Renal pelvis (tissue), 4 donors: ENCODE results near the gene COBLL1. TPM values are rescaled to one million over a fixed set of nuclear protein-coding genes. Genes with fewer than 3 reads are reported as not detected.

Experiments
- DNase-seq: peaks from one replicate; pipeline ENCODE4 v3.0.0-alpha.2; 2013
- polyA plus RNA-seq, 3 donors: library from polyadenylated mRNA; unstranded; fragments of 120-200 nt; gene quantifications; one replicate each; pipeline ENCODE4 v1.2.1, GENCODE V29; 2013; ENCODE audit not compliant: insufficient read length in 3 of 3

COBLL1 gene
- polyA plus RNA-seq, 3 donors: 103 to 160 (median 119) TPM

DNA sequence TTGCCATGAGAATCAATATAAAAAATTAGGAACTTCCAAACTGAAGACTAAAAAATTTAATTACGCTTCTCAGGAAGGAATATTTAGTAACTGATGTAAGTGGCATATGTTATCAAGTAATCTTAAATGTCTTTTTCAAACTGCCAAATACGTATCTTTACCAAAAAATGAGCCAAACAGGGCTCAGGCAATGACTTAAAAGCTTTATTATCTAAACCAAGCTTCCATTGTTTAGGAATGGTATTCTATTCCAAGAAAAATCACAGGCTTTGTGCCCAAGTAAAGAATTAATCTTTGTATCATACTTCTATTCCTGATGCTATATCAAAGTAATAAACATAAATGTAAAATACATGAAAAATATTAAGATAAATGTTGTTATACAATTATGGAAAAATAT is 148.7 kb downstream of the COBLL1 start:
- no peak for DNase-seq

DNA sequence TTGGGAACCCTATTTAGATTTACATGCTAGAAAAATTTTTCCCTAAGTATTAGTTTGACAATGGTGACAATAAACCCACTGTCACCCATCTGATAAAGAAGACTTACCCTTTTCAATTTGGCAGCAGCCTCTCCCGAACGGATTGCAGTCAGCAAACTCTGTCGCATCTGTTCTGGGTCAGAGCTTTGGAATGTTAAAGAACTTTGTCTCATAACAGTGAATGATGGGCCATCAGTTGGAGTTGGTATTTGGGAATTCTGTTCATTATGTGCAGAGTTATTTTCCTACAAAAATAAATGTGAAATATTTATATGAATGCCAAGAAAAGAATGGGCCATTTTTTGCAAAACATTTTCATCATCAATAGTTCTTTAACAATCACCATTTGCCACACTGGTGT is 149.5 kb downstream of the COBLL1 start:
- no peak for DNase-seq

GRCh38 chr2:164691346-164691887 is 150.2 kb downstream of the COBLL1 start:
- no peak for DNase-seq

DNA sequence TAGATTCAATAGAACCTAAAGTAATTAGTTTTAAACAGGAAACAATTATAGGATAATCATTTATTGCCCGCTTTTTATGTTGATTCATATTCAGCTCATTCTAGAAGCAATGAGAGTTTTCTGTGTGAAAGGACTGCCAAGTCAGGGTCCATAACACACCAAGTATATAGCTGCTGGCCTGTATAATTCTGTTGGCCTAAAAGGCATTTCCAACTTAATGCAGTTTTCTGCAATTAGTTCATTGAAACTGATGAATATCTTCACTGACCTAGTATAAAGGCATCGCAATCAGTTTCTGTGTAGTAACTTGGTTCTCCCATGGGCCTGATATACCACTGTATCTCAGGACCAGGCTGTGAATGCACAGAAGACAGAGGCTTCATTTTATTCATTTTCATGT is 151.3 kb downstream of the COBLL1 start:
- DNase-seq: no peak

DNA sequence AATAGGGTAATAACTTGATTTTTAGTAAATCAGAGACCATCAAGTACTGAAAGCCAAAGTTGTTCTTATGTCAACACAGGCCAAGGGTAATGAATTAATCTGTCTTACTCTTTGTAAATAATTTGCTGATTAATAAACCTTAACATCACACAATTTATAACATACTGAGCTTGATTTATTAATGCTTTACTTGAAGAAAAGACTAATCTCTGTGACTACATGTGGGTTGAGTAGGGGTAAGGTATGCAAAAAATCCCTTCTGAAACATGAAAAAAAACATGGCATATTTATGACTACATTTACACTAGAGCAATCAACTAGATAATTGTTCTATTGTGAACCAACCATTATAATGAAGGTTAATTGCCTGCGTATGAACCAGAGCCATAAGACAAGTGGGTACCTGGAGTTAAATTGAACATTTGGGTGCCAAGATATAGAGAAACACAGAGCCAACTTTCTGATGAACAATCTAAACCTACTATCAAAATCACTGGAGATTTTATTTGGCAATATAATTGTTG is 152.7 kb downstream of the COBLL1 start:
- DNase-seq: peak; percentile 38

DNA sequence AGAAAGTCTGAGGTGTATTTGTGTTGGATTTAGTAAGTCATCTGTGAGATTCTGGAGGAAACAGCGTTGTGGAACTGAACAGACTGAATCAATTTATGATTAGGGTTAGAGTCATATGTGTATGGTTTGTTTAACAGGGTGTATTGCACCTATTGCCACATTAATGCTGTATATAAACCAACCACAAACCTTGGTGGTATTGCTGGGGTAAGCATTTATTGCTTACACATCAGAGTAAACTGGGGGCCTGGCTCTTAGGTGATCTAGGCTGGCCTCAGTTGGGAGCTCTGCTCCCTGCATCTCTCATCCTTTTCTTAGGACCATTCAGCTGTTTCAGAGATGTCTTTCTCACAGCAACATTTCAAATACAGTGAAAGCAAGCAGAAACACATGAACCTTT is 160.6 kb downstream of the COBLL1 start:
- DNase-seq: no peak

DNA sequence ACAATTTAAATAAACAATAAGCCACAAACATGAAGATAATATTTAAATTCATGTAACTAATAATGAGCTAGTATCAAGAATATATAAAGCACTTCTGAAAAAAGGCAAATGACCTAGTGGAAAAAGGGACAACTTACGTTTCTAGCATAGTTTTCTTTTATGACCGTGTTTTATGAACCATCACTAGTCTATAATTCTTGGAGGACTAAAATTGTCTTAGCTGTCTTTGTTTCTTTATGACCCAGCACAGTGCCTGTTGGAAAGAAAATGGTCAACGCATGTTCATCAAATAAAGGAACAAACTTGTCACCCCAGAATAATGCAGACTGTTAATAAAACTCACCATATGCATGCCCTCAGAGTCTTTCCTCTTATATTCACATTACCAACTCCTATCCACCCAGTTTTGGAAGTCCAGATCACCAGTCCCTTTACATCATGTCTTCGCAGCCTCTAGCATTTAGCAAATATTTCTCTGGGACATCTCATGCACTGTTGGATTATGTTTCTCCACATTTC is 162.9 kb downstream of the COBLL1 start:
- DNase-seq: peak; percentile 60

DNA sequence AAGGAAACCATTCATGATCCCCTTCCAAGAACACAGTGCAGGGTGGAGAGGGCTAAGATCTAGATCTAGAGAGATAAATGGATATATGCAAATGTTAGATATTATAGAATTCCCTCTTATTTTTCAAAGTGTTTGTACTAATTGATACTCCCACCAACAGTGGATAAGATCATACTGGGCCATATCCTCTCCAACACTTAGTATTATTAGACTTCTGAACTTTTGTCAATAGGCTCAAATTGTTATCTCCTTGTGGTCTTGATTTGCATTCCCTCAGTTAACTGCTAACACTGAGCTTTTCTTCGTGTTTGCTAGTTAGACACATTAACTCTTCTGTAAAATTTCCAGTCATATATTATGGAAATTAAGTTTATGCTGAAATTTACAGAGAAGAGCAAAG is 163.9 kb downstream of the COBLL1 start:
- DNase-seq: no peak

DNA sequence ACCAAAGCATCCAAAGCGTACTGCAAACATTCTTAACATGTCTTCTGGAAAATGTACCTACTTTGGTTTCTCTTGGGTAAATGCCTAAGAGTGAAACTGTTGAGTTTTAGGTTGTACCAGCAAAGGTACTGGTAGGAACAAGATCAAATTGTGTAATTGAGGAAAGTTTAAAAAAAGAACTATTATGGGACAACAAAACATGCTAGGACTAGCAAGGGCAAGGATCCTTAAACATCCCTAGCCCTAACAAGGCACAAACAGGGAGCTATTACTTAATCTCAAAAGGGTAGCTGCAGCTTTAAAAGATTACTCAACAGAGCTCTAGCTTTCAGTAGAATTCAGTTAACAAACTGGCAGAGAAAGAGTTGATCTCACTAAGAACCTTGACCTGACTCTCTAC is 164.4 kb downstream of the COBLL1 start:
- no peak for DNase-seq

DNA sequence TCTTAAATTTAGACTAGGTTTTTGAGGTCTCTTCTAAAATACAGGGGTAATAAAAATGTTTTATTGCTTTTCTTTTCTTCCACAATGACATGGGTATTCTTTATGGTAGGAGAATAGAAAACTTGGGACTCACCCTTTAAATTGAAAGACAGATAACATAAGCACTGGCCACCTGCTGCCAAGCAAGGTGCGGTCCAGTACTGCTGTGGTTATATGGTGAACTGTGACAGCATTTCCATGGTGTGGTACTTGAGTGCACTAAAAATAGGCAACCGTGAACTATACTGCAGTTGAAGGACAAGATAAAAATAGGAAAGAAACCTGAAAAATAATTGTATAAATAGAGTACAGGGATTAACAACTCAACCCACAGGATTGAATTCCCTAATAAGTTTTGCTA is 165.9 kb downstream of the COBLL1 start:
- no peak for DNase-seq

DNA sequence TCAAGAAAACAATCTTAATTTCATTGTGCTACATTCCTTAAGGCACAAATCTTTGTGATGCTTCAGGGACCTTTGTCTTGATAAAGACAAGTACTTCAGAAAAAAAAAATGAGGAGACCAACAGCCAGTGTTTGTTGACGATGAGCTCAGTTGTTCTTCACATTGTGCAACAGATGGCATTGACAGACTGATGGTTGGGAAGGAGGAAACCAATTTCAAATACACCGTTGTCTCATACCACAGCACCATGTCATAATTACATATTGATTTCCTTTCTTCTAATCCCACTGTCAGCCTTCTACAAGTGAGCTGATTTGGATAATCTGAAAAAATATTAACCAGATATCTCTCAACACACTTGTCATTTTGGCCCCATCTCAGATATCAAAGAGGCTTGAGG is 166.6 kb downstream of the COBLL1 start:
- no peak for DNase-seq

GRCh38 chr2:164671664-164672396 is 169.8 kb downstream of the COBLL1 start:
- DNase-seq: no peak

DNA sequence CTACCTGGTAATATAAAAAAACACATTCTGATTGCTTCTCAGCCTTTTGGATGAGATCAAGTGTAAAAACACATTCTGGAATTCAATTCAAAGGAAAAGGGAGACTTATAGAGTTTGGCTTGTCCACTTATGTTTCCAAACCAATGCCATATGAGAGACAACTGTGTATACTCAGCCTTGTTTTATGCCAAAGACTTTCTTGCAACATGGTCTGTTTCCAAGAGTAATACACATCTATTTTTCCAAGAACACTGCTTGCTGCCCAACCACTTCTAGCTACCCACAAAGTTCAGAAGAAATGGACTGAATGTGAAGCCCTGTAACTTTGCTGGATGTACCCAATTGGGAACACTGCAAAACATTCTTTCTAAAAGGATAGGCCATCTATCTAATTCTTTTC is 172.3 kb downstream of the COBLL1 start:
- no peak for DNase-seq

DNA sequence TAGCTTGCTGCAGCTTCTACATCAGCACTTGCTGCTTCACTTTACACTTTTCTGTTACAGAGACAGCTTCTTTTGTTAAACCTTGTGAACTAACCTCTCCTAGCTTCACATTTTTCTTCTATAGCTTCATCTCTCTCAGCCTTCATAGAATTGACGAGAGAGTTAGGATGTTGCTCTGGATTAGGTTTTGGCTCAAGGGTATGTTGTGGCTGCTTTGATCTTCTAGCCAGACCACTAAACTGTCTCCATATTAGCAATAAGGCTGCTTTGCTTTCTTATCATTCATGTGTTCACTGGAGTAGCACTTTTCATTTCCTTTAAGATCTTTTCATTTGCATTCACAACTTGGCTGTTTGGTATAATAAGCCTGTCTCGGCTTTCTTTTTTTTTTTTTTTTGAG is 174.1 kb downstream of the COBLL1 start:
- no peak for DNase-seq

DNA sequence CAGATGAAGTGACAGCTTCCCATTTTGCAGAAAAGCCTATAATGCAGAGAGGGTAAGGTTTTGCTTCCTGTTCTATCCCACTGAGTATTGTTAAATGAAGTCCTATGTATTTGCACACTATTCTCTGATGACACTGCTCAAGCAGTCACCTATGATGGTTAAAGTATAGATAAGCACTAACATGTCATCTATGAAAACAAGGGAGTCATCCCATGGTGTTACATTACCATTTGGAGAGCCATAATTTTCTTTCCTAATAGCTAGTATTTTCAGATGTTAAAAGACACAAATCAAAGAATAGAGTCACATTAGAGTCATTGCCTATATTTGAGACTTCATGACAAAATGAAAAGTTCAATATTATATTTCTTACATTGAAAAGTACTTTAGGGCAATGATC is 177.6 kb downstream of the COBLL1 start:
- no peak for DNase-seq

GRCh38 chr2:164662868-164663631 is 178.6 kb downstream of the COBLL1 start:
- no peak for DNase-seq

DNA sequence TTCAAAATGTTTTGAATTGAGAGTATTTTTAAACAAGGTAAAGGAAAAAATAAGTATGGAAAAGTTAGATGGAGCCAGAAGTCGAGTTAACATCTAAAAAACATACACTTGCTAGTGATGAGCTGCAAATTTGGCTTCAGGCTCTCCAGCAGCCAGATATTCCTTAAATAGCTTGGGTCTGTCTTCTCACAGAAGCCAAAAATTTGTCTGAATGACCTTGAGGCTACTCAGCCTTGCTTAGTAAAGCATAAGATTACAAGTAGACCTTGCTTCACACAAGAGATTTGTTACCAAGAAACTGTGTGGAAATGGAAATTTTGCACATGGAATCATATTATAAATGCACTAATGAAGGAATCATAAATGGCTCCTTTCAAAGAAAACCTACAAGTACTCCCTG is 179.6 kb downstream of the COBLL1 start:
- DNase-seq: no peak

DNA sequence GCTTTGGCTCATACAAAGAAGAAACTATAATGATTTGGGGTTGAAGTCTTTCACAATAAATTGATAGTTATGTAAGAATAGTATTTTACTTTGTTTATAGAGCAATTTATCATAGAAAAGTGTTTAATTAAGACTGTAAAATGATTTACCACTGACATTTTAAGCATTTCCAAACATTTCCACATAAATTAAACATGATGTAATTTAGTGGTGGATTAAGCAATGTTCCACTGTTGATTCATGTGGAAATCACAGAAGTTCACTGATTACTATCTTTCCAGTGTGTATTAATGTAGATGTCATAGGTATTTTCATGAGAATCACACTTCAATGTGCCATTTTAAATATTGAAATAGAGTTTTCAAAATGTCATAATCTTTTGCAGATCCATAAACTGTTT is 180.3 kb downstream of the COBLL1 start:
- DNase-seq: no peak

- no peak for DNase-seq
Observed at GRCh38 chr2:164657129-164657528, 184.5 kb downstream of the COBLL1 start.

DNA sequence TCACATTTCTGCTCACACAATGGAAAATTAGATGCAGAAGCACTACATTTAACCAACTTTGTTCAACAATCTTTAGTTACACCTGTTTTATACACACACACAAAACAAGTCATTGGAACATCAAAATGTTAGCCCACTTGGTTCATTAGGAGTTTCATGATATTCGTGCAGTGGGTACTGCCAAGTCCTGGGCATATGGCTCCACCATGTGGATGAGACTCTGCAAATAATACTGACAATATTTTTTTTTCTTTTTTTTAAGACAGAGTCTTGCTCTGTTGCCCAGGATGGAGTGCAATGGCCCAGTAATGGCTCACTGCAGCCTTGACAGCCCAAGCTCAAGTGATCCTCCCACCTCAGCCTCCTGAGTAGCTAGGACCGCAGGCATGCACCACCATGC is 185.9 kb downstream of the COBLL1 start:
- DNase-seq: no peak

DNA sequence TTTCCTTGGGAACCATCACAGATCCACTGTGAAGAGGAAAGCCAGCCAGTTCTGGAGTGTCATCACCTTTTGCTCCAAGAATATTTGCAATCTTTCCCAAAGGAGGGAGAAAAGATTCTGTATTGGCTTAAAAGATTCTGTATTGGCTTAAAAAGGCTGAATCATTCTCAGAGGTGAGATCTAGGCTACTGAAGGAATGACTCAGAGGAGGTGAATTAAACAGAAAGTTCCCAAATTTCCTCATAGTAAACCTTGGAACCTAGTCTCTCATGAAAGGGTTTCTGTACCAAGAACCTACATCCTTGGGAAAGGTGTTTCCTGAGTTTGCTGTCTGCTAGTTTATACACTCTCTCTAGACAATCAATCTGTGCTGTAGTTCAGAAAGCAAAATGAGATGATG is 186.3 kb downstream of the COBLL1 start:
- DNase-seq: no peak

DNA sequence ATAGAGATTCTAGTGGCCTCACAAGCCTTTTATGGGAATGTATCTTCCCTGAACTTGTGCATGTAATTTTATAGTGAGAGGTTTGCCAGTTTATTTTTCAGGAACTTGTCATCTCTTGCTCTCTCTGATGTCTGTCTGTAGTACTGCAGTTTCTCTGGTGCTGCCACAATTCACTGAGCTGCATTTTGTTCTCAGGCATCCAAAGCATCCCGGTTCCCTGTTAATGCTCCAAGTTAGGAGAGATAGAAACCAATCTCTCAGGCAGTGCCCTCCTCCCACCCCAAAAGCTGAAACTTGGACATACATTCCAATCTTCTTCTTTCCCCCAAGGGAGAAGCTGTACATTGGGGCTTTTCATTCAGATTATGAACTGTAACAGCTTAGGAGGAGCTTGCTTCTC is 190.3 kb downstream of the COBLL1 start:
- no peak for DNase-seq
